PC-9 (cell line): ENCODE data around the gene GATD1. TPM values are rescaled to one million over a fixed set of nuclear protein-coding genes. Genes with fewer than 3 reads are reported as not detected.

Experiments used
- BruUV-seq: library from RNA; stranded (reverse); fragments of 400-500 nt; replicated peaks from 2 replicates; lab custom pipeline; 2021; lab: Mats Ljungman, UMichigan
- CTCF ChIA-PET: fragments of 300-600 bp; sonication (Branson Sonifier 250); formaldehyde crosslinking; loops from one replicate; lab custom pipeline; 2022; ENCODE audit warnings: antibody characterized with exemption; lab: Charles Lee
- POLR2A ChIA-PET: fragments of 300-600 bp; sonication (Branson Sonifier 250); formaldehyde crosslinking; loops from one replicate; lab custom pipeline; 2022; ENCODE audit warnings: antibody characterized with exemption; ENCODE audit not compliant: unreplicated experiment; lab: Charles Lee
- DNase-seq, 2 experiments: peaks; one replicate each; pipeline versions ENCODE4 v3.0.0 to v3.0.0-alpha.2; 2015 to 2022; ENCODE audit warnings: mixed read lengths in 1 of 2
- H2AFZ ChIP-seq: fragments of 200-600 bp; sonication (generic); 2 replicates; pipeline ENCODE4 v1.8.1; 2017; ENCODE audit warnings: antibody characterized with exemption
- H3F3A ChIP-seq: fragments of 200-600 bp; sonication (generic); 2 replicates; pipeline ENCODE4 v1.8.1; 2017; ENCODE audit warnings: antibody characterized with exemption, mild to moderate bottlenecking, low read depth; ENCODE audit not compliant: insufficient read depth
- H3K27ac ChIP-seq: fragments of 200-600 bp; sonication (generic); 2 replicates; pipeline ENCODE4 v1.6.1; 2016; ENCODE audit warnings: mixed run types
- H3K27me3 ChIP-seq: fragments of 200-600 bp; sonication (generic); 2 replicates; pipeline ENCODE4 v1.6.1; 2016; ENCODE audit warnings: low read depth, mixed run types; ENCODE audit not compliant: insufficient read depth
- H3K36me3 ChIP-seq: fragments of 200-600 bp; sonication (generic); 2 replicates; pipeline ENCODE4 v1.6.1; 2016; ENCODE audit warnings: low read depth, mixed run types
- H3K4me1 ChIP-seq: fragments of 200-600 bp; sonication (generic); replicated peaks from 2 replicates; pipeline ENCODE4 v1.6.1; 2016; ENCODE audit warnings: mixed run types; ENCODE audit not compliant: insufficient read depth
- H3K4me2 ChIP-seq: fragments of 200-600 bp; sonication (generic); 2 replicates; pipeline ENCODE4 v1.6.1; 2017; ENCODE audit warnings: mixed run types
- H3K4me3 ChIP-seq: fragments of 200-600 bp; sonication (generic); 2 replicates; pipeline ENCODE4 v1.6.1; 2016; ENCODE audit warnings: mixed run types
- H3K79me2 ChIP-seq: fragments of 200-600 bp; sonication (generic); 2 replicates; pipeline ENCODE4 v1.6.1; 2017; ENCODE audit warnings: low read depth, mixed run types
- H3K9me2 ChIP-seq: fragments of 200-600 bp; sonication (generic); 2 replicates; pipeline ENCODE4 v1.8.1; 2017; ENCODE audit warnings: mild to moderate bottlenecking; ENCODE audit not compliant: insufficient read depth
- H3K9me3 ChIP-seq: fragments of 200-600 bp; sonication (generic); 2 replicates; pipeline ENCODE4 v1.8.1; 2016; ENCODE audit warnings: low read depth; ENCODE audit not compliant: insufficient read depth
- H4K20me1 ChIP-seq: fragments of 200-600 bp; sonication (generic); 2 replicates; pipeline ENCODE4 v1.8.1; 2017; ENCODE audit not compliant: insufficient read depth
- EZH2 ChIP-seq: fragments of 200-600 bp; sonication (generic); IDR thresholded peaks from 2 replicates; pipeline ENCODE4 v1.8.0; 2017; ENCODE audit warnings: antibody characterized with exemption, low read depth
- intact Hi-C: fragments of 100-400 bp; cut with micrococcal nuclease; formaldehyde crosslinking; loops from one replicate; pipeline ENCODE4 v1.10.0; 2022; ENCODE audit not compliant: unreplicated experiment
- total RNA-seq: library from RNA; stranded (reverse); gene quantifications from 2 replicates; pipeline ENCODE4 v1.2.3, GENCODE V29; 2021
- TF ChIP-seq, protein P1 (sequence below): fragments of 200-600 bp; sonication (generic); conservative IDR thresholded peaks from 2 replicates; pipeline ENCODE4 v1.6.1; 2017; ENCODE audit warnings: mixed run types, antibody characterized with exemption, mild to moderate bottlenecking, moderate library complexity

GATD1 gene
- total RNA-seq, 1 experiment from 2014 or later, result 52.7 TPM

DNA sequence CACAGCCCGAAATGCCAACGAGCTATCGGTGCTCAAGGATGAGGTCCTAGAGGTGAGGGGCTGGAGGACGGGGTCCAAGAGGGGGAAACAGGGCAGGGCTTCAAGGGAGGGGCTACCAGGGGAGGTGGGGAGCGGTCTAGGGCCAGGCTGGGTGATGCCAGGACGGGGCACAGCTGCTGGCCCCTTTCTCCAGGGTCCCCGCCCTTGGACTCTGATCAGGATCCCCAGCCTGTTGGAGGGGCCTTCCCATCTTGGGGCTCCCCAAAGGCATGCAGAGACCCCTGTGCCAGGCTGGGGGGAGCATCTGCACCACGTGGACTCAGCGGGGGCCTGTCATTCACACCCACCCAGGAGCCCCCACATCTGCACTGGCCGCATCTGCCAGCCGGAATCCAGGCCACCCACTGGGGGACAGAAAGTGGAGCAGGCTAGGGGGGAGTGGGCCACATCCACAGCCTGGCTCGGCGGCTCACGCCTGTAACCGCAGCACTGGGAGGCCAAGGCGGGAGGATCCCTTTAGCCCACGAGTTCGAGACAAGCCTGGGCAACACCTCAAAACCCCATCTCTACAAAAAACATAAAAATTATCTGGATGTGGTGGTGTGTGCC, 52.4 kb downstream of the GATD1 start:
- Histone ChIP-seq H3K4me3 (no peak overlapping the region), H3K9me3 (no peaks in the 10 kb centered on the region), H3K27ac (no peak overlapping the region), H3K4me1 (peaks cover 30% of the 10 kb centered on the region), H2AFZ (no peak overlapping the region), H3K36me3 (no peaks in the 10 kb centered on the region), H3K9me2 (no peaks in the 10 kb centered on the region), H3K4me2 (peak overlapping the region; percentile 90; the same call in 1 of the 2 replicates), H3K79me2 (0 out of 2 replicates have a peak, but pooled peaks cover 4% of the 10 kb centered on the region), H3K27me3 (no peaks in the 10 kb centered on the region), H4K20me1 (no peaks in the 10 kb centered on the region), H3F3A (peaks cover 16% of the 10 kb centered on the region)
- DNase-seq, result no peak
- ChIA-PET POLR2A (no interaction called here), CTCF (no interaction called here)
- no TSS peak for BruUV-seq
- no peak for TF ChIP-seq EZH2
- TF ChIP-seq, protein P1, sequence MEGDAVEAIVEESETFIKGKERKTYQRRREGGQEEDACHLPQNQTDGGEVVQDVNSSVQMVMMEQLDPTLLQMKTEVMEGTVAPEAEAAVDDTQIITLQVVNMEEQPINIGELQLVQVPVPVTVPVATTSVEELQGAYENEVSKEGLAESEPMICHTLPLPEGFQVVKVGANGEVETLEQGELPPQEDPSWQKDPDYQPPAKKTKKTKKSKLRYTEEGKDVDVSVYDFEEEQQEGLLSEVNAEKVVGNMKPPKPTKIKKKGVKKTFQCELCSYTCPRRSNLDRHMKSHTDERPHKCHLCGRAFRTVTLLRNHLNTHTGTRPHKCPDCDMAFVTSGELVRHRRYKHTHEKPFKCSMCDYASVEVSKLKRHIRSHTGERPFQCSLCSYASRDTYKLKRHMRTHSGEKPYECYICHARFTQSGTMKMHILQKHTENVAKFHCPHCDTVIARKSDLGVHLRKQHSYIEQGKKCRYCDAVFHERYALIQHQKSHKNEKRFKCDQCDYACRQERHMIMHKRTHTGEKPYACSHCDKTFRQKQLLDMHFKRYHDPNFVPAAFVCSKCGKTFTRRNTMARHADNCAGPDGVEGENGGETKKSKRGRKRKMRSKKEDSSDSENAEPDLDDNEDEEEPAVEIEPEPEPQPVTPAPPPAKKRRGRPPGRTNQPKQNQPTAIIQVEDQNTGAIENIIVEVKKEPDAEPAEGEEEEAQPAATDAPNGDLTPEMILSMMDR, result no peak
- intact Hi-C loops, result loop anchor here (10.0 kb wide), 1 partner anchor 160 kb away; the partner anchor contains the start of genes LMNTD2 and RASSF7

DNA sequence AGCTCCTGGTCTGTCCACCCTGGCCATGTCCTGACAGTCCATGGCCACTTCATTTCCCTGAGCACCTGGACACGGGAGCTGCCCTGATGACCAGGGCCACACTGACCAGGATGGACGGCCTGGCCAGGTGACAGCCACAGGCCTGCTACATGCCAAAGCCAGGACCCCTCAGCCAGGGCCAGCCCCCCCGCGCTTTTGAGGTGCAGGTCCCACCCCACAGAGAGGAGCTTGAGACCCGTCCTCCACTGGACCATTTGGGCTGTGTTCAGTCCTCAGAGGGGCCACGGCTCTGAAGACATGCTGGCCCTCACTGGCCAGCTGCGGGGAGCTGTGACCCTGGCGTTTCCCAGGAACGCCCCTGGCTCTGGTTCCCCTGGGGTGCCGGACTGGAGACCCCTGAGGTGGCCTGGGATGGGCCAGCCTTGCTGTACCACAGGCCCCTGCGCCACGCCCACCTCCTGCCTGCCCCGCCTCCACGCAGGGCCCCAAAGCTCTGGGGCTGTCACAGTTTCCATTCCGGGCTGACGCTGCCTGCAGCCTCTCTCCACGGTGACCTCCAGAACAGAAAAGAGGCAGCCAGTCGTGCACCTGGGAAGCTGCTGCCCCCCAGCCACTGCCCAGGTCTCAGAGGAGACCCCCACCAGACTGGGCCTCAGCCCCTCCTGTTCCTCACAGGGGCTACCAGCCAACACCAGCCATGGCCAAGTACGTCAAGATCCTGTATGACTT, 53.1 kb downstream of the GATD1 start:
- no peak overlapping the region for H3K4me2 ChIP-seq
- no peaks in the 10 kb centered on the region for H3K9me3 ChIP-seq
- H4K20me1 ChIP-seq, result no peaks in the 10 kb centered on the region
- H3K27me3 ChIP-seq, result no peaks in the 10 kb centered on the region
- ChIA-PET POLR2A (no interaction called here), CTCF (no interaction called here)
- H3K4me1 ChIP-seq, result peaks cover 24% of the 10 kb centered on the region
- 0 out of 2 replicates have a peak, but pooled peaks cover 4% of the 10 kb centered on the region for H3K79me2 ChIP-seq
- no peaks in the 10 kb centered on the region for H3K36me3 ChIP-seq
- H3K27ac ChIP-seq, result no peak overlapping the region
- no peak overlapping the region for H3K4me3 ChIP-seq
- BruUV-seq, result no TSS peak
- peaks cover 16% of the 10 kb centered on the region for H3F3A ChIP-seq
- H3K9me2 ChIP-seq, result no peaks in the 10 kb centered on the region
- TF ChIP-seq EZH2, result no peak
- TF ChIP-seq, protein P1, result no peak
- intact Hi-C loops, result loop anchor here (10.0 kb wide), 1 partner anchor 159 kb away; the partner anchor contains the start of genes LMNTD2 and RASSF7
- no peak for DNase-seq
- no peak overlapping the region for H2AFZ ChIP-seq

DNA sequence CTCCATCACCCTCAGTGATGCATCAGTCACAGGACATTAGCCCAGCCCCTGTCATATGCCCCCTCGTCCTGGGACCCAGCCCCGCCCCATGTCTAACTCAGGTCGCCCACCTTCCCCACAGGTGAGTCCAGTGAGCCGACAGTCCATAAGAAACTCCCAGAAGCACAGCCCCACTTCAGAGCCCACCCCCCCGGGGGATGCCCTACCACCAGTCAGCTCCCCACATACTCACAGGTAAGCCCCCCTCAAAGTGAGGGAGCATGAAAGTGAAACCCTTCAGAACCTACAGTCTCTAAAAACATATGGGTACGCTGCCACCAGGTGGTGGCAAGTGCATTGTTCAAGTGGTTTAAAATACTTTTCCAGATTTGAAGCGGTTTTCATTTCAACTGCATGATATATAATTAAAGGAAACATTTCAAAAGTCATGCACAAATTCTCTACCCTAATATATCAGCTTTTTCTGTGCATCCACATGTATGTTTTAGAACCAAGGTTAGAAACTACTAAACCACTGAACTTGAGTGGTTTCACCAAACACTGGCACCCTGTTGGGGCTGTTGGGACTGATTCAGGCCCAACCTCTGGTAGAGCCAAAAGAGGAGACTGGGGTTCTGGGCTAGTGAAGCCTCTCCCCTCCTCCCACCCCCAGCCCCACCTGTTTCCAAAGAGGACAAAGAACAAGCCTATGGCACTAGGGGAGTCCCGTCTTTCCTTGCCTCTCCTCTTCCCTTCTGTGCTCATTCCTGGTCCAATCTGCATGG, 54.0 kb downstream of the GATD1 start:
- TF ChIP-seq, protein P1, result peak; percentile 68
- no peak for TF ChIP-seq EZH2
- CTCF ChIA-PET, result no interaction called here
- no peaks in the 10 kb centered on the region for H3K9me2 ChIP-seq
- H3K36me3 ChIP-seq, result no peaks in the 10 kb centered on the region
- no peak overlapping the region for H3K4me2 ChIP-seq
- POLR2A ChIA-PET, result no interaction called here
- intact Hi-C loops, result loop anchor here (10.0 kb wide), 1 partner anchor 159 kb away; the partner anchor contains the start of genes LMNTD2 and RASSF7
- H3K4me1 ChIP-seq, result peaks cover 14% of the 10 kb centered on the region
- H4K20me1 ChIP-seq, result no peaks in the 10 kb centered on the region
- no peak overlapping the region for H3K27ac ChIP-seq
- no peak for DNase-seq
- H3K27me3 ChIP-seq, result no peaks in the 10 kb centered on the region
- H2AFZ ChIP-seq, result no peak overlapping the region
- BruUV-seq, result no TSS peak
- no peaks in the 10 kb centered on the region for H3K9me3 ChIP-seq
- 0 out of 2 replicates have a peak, but pooled peaks cover 4% of the 10 kb centered on the region for H3K79me2 ChIP-seq
- H3K4me3 ChIP-seq, result no peak overlapping the region
- H3F3A ChIP-seq, result peaks cover 13% of the 10 kb centered on the region
